ENCODE measurements around the gene EFNA1.
"Not testable (repeated sequence)": the region's sequence is repeated elsewhere in the genome, so short reads cannot be mapped to it uniquely, and the experiment has no call there.

Gene EFNA1

GRCh38 chr1:155141749-155142148, 14.1 kb downstream of the EFNA1 start:
- no peak overlapping the region for H3K4me3 ChIP-seq (ENCODE audit: low read depth, low read length)

GRCh38 chr1:155145491-155145890, 17.8 kb downstream of the EFNA1 start:
- no peak overlapping the region for H3K4me3 ChIP-seq (ENCODE audit: low read depth, low read length)

GRCh38 chr1:155155996-155156643, 28.4 kb downstream of the EFNA1 start:
- not testable (repeated sequence) for H3K4me3 ChIP-seq (ENCODE audit: low read depth, low read length)

- no peak overlapping the region for H3K4me3 ChIP-seq (ENCODE audit: low read depth, low read length)
These were observed 31.3 kb downstream of the EFNA1 start for GRCh38 chr1:155158991-155159390.

DNA sequence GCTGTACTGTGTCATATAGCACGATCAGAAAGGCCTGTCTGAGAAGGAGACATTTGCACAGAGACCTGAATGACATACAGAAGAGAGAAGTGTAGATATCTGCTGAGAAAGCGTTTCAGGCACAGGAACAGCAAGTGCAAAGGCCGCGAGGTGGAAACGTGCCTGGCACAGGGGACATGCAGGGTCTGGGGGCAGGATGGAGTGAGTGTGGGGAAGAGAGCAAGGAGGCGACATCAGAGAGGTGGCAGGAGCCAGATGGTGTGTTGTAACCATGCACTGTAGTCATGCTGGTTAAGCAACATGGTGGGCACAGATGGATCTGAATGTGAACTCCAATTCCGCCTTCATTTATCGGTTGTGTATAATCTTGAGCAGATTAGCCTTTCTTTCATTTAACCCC, 32.5 kb downstream of the EFNA1 start:
- no peak overlapping the region for H3K4me3 ChIP-seq (ENCODE audit: low read depth, low read length)

GRCh38 chr1:155162631-155163030, 35.0 kb downstream of the EFNA1 start:
- H3K4me3 ChIP-seq (ENCODE audit: low read depth, low read length): not testable (repeated sequence)

DNA sequence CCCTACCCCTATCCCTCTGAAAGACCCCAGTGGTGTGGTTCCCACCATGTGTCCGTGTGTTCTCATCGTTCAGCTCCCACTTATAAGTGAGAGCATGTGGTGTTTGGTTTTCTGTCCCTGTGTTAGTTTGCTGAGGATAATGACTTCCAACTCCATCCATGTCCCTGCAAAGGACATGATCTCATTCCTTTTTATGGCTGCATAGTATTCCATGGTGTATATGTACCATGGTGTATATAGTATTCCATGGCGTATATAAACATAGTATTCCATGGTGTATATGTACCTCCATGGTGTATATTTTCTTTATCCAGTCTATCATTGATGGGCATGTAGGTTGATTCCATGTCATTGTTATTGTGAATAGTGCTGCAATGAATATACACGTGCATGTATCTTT, 36.1 kb downstream of the EFNA1 start:
- not testable (repeated sequence) for H3K4me3 ChIP-seq (ENCODE audit: low read depth, low read length)

DNA sequence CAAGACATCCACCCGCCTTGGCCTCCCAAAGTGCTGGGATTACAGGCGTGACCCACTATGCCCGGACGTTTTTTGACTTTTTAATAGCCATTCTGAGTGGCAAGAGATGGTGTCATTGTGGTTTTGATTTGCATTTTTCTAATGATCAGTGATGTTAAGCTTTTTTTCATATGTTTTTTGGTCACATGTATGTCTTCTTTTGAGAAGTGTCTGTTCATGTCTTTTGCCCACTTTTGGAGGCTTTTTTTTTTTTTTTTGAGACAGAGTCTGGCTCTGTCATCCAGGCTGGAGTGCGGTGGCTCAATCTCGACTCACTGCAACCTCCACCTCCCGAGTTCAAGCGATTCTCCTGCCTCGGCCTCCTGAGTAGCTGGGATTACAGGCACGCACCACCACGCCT, 36.9 kb downstream of the EFNA1 start:
- not testable (repeated sequence) for H3K4me3 ChIP-seq (ENCODE audit: low read depth, low read length)

DNA sequence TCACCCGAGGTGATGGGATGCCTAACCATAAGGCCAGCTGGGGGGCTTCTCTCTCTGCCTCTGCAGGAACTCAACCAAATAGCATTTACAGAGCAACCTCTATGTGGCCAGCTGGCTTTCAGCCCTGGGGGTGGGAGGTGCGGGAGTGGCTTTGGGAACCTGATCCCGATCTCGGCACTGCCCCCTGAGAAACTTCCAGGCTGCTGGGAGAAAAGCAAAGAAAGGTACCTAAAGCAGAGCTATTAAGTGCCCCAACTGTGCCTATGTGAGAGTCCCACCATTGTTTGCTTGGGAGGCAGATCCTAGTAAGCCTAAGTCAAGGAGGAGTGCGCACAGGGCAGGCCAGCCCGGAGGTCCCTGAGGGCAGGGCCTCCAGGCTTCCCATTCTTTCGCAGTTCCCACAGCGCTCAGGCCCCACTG, 38.4 kb downstream of the EFNA1 start:
- no peak overlapping the region for H3K4me3 ChIP-seq (ENCODE audit: low read depth, low read length)

- peak overlapping the region; percentile 24 for H3K4me3 ChIP-seq (ENCODE audit: low read depth, low read length)
These were observed 38.9 kb downstream of the EFNA1 start for GRCh38 chr1:155166471-155167165.

- H3K4me3 ChIP-seq (ENCODE audit: low read depth, low read length): peak overlapping the region; percentile 35
These were observed 39.8 kb downstream of the EFNA1 start for GRCh38 chr1:155167166-155168104.

- not testable (repeated sequence) for H3K4me3 ChIP-seq (ENCODE audit: low read depth, low read length)
These were observed 40.4 kb downstream of the EFNA1 start for GRCh38 chr1:155168105-155168445.

- H3K4me3 ChIP-seq (ENCODE audit: low read depth, low read length): no peak overlapping the region
These were observed 41.0 kb downstream of the EFNA1 start for GRCh38 chr1:155168456-155169210.

DNA sequence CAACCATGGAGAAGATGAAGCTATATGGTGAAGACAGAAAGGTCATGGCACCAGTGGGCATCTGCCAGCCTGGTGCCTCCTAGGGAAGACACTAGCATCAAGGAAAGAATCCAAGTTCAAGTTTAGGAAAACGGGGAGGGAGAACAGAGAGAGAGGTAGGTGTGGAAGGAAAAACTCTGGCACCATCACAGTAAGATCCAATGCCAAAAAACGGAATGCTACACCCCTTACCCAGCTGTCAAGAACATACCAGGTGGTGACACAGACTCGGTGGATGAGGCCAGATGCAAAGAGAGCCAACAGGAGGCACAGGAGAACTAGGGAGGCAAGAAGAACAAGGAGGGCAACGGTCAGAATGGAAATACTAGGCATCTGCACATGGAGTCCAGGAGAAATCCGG, 41.9 kb downstream of the EFNA1 start:
- no peak overlapping the region for H3K4me3 ChIP-seq (ENCODE audit: low read depth, low read length)

- no peak overlapping the region for H3K4me3 ChIP-seq (ENCODE audit: low read depth, low read length)
These were observed 42.6 kb downstream of the EFNA1 start for GRCh38 chr1:155170101-155170785.

- no peak overlapping the region for H3K4me3 ChIP-seq (ENCODE audit: low read depth, low read length)
These were observed 43.1 kb downstream of the EFNA1 start for GRCh38 chr1:155170806-155171205.

GRCh38 chr1:155171836-155172731, 44.4 kb downstream of the EFNA1 start:
- H3K4me3 ChIP-seq (ENCODE audit: low read depth, low read length): peak overlapping the region; percentile 80

DNA sequence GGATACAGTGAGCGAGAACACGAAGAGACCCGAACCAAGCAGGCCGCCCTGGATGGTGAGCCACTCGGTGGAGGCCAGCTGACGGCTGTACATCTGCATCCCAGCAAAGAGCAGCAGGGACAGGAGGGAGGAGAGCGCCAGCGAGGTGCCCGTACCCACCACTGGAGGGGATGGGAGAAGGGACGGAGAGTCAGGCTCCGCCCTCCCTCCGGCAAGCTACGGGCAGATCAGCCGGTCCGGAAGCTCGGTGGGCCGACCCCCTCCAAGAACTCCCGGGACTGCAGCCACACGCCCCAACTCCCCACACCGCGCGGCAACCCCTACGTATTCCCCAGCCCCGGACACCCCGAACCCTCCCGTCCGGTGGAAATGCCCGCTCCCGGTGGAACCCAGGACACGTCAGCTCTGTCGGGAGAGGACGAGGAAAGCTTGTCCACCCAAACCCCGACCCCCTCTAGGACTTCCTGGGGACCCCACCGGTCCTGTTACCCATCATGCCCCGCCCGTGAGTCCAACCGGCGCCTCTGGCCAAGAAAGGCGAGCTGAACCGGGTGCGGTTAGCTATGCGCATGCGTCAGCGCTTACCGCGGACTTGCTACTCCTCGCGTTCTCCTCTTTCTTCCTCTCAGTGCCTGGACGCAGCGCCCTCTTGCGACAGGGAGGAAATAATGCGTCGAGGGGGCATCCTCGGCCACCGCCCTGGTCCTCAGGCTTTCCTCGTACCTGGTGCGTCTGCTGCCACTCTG, 45.2 kb downstream of the EFNA1 start, which contains the start of gene KRTCAP2:
Gene KRTCAP2, minus strand, starts transcription at position 573 of the 746 bp plus-strand sequence. Its CDS starts 80 bp downstream, at position 493.
- H3K4me3 ChIP-seq (ENCODE audit: low read depth, low read length): peak within 1 kb of the TSS; percentile 80
